T-helper 17 cell (primary cell): Measurements from ENCODE around the gene SNCAIP. TPM values are rescaled to one million over a fixed set of nuclear protein-coding genes. Genes with fewer than 3 reads are reported as not detected.

Experiments
- ATAC-seq: fragments of 150-1000 bp; cut with Tn5 transposase; 2 replicates; pipeline ENCODE4 v1.10.0; 2021; ENCODE audit warnings: mild to moderate bottlenecking, moderate library complexity
- DNase-seq, 3 donors: peaks; one replicate each; pipeline versions ENCODE4 v3.0.0 to v3.0.0-alpha.2; 2020 to 2021
- H3K9me3 ChIP-seq: one replicate; pipeline ENCODE4 v1.7.0; 2013; ENCODE audit warnings: low read length, mild to moderate bottlenecking; ENCODE audit not compliant: control insufficient read depth, poor library complexity, severe bottlenecking
- H3K27ac Mint-ChIP-seq: one replicate; pipeline ENCODE4 v1.8.0; 2022; ENCODE audit warnings: mild to moderate bottlenecking, moderate library complexity, mixed read lengths
- H3K27me3 Mint-ChIP-seq: one replicate; pipeline ENCODE4 v1.8.0; 2022; ENCODE audit warnings: mixed read lengths
- H3K36me3 Mint-ChIP-seq: one replicate; pipeline ENCODE4 v1.8.0; 2022; ENCODE audit warnings: low read depth, mixed read lengths
- H3K4me1 Mint-ChIP-seq: one replicate; pipeline ENCODE4 v1.8.0; 2022; ENCODE audit warnings: mild to moderate bottlenecking, mixed read lengths
- H3K4me3 Mint-ChIP-seq: one replicate; pipeline ENCODE4 v1.8.0; 2022; ENCODE audit warnings: mild to moderate bottlenecking, moderate library complexity, mixed read lengths
- total RNA-seq, 4 donors: library from RNA in 2 of 4; stranded (reverse) in 2 of 4; gene quantifications; one replicate each; pipeline ENCODE4 v1.2.3 and lab custom pipeline; 2022 to 2026

SNCAIP gene
- total RNA-seq, 2 donors from 2014 or later: not detected

GRCh38 chr5:122435234-122435633, 123.2 kb downstream of the SNCAIP start:
- no peak for ATAC-seq
- no peak overlapping the region for H3K4me3 Mint-ChIP-seq
- no peaks in the 10 kb centered on the region for H3K36me3 Mint-ChIP-seq
- peaks cover 7% of the 10 kb centered on the region for H3K27me3 Mint-ChIP-seq
- no peaks in the 10 kb centered on the region for H3K4me1 Mint-ChIP-seq
- DNase-seq: no peak
- no peak overlapping the region for H3K27ac Mint-ChIP-seq
- H3K9me3 ChIP-seq: no peaks in the 10 kb centered on the region

GRCh38 chr5:122435761-122436160, 123.7 kb downstream of the SNCAIP start:
- Mint-ChIP-seq H3K27ac (no peak overlapping the region), H3K27me3 (peaks cover 7% of the 10 kb centered on the region), H3K36me3 (no peaks in the 10 kb centered on the region), H3K4me3 (no peak overlapping the region), H3K4me1 (no peaks in the 10 kb centered on the region)
- no peaks in the 10 kb centered on the region for H3K9me3 ChIP-seq
- DNase-seq: no peak
- ATAC-seq: no peak

GRCh38 chr5:122436615-122437014, 124.6 kb downstream of the SNCAIP start:
- Mint-ChIP-seq H3K4me3 (no peak overlapping the region), H3K4me1 (no peaks in the 10 kb centered on the region), H3K27me3 (peaks cover 7% of the 10 kb centered on the region), H3K27ac (no peak overlapping the region), H3K36me3 (no peaks in the 10 kb centered on the region)
- no peaks in the 10 kb centered on the region for H3K9me3 ChIP-seq
- DNase-seq (no peak), ATAC-seq (no peak)

- no peaks in the 10 kb centered on the region for H3K9me3 ChIP-seq
- H3K36me3 Mint-ChIP-seq: no peaks in the 10 kb centered on the region
- H3K4me3 Mint-ChIP-seq: no peak overlapping the region
- H3K4me1 Mint-ChIP-seq: no peaks in the 10 kb centered on the region
- DNase-seq (no peak), ATAC-seq (no peak)
- H3K27ac Mint-ChIP-seq: no peak overlapping the region
- H3K27me3 Mint-ChIP-seq: no peaks in the 10 kb centered on the region
These were observed 127.6 kb downstream of the SNCAIP start for GRCh38 chr5:122439645-122440044.

GRCh38 chr5:122442938-122443337, 130.9 kb downstream of the SNCAIP start:
- Mint-ChIP-seq H3K27me3 (no peaks in the 10 kb centered on the region), H3K36me3 (no peaks in the 10 kb centered on the region), H3K4me3 (no peak overlapping the region), H3K27ac (no peak overlapping the region), H3K4me1 (no peaks in the 10 kb centered on the region)
- no peak for ATAC-seq
- no peak for DNase-seq
- no peaks in the 10 kb centered on the region for H3K9me3 ChIP-seq

DNA sequence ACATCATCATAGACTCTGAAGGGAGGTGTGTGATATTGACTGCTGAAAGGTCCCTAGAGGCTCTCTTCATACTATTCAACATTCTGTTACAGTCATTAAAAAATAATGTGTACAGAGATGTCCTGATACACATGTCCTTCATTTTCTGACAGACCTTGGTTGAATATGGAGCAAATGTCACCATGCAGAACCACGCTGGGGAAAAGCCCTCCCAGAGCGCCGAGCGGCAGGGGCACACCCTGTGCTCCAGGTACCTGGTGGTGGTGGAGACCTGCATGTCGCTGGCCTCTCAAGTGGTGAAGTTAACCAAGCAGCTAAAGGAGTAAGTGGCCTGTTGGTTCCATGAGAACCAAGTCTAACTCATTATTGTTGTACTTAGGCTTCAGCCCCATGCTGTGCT, 132.4 kb downstream of the SNCAIP start:
- H3K27ac Mint-ChIP-seq: no peak overlapping the region
- DNase-seq (no peak), ATAC-seq (no peak)
- no peaks in the 10 kb centered on the region for H3K36me3 Mint-ChIP-seq
- no peaks in the 10 kb centered on the region for H3K9me3 ChIP-seq
- no peak overlapping the region for H3K4me3 Mint-ChIP-seq
- no peaks in the 10 kb centered on the region for H3K27me3 Mint-ChIP-seq
- no peaks in the 10 kb centered on the region for H3K4me1 Mint-ChIP-seq

DNA sequence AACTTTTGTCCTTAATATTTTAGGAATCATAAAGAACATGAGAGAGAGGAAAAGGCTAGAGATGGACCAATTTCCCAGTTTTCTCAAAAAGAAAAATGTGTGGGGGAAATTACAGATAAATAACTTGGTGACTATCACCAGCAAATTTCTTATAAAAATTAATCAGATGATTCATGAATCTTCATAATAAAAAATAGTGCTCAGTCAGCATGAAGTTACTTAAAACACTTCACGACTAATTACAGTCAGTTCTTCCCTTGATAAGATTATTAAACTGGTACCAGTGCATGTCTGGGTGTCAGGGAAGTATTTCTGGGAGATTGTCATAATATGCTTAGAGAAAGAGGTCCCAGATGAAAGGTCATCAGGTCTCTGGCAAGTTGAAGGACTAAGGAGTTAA, 133.0 kb downstream of the SNCAIP start:
- no peak overlapping the region for H3K27ac Mint-ChIP-seq
- H3K36me3 Mint-ChIP-seq: no peaks in the 10 kb centered on the region
- DNase-seq: no peak
- no peaks in the 10 kb centered on the region for H3K4me1 Mint-ChIP-seq
- no peaks in the 10 kb centered on the region for H3K27me3 Mint-ChIP-seq
- ATAC-seq: no peak
- no peaks in the 10 kb centered on the region for H3K9me3 ChIP-seq
- H3K4me3 Mint-ChIP-seq: no peak overlapping the region

GRCh38 chr5:122447072-122447471, 135.0 kb downstream of the SNCAIP start:
- DNase-seq (no peak), ATAC-seq (no peak)
- no peaks in the 10 kb centered on the region for H3K36me3 Mint-ChIP-seq
- no peaks in the 10 kb centered on the region for H3K4me1 Mint-ChIP-seq
- no peak overlapping the region for H3K4me3 Mint-ChIP-seq
- H3K9me3 ChIP-seq: no peaks in the 10 kb centered on the region
- no peak overlapping the region for H3K27ac Mint-ChIP-seq
- H3K27me3 Mint-ChIP-seq: no peaks in the 10 kb centered on the region

DNA sequence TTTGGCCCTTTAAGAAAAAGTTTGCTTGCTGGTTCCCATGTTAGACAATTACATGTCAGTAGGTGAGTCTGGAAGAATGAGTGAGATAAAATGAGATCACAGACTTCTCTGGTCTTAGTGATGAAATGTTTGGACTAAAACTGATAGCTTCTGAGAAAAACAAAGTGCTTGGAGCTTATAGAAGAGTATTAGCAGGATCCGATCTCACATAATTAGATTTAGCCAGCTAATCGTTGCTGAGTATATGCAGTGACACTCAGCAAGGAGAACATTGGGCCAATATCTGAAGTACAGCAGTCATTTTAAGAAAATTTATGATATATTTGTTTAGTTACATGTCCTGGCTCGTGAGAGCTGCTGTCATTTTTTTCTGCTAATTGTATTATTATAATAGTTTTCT, 135.8 kb downstream of the SNCAIP start:
- no peak overlapping the region for H3K4me3 Mint-ChIP-seq
- no peak for DNase-seq
- no peaks in the 10 kb centered on the region for H3K27me3 Mint-ChIP-seq
- ATAC-seq: no peak
- H3K36me3 Mint-ChIP-seq: no peaks in the 10 kb centered on the region
- H3K27ac Mint-ChIP-seq: no peak overlapping the region
- H3K9me3 ChIP-seq: no peaks in the 10 kb centered on the region
- H3K4me1 Mint-ChIP-seq: no peaks in the 10 kb centered on the region

GRCh38 chr5:122454541-122454940, 142.5 kb downstream of the SNCAIP start:
- Mint-ChIP-seq H3K36me3 (no peaks in the 10 kb centered on the region), H3K4me3 (no peak overlapping the region)
- ATAC-seq: no peak

DNA sequence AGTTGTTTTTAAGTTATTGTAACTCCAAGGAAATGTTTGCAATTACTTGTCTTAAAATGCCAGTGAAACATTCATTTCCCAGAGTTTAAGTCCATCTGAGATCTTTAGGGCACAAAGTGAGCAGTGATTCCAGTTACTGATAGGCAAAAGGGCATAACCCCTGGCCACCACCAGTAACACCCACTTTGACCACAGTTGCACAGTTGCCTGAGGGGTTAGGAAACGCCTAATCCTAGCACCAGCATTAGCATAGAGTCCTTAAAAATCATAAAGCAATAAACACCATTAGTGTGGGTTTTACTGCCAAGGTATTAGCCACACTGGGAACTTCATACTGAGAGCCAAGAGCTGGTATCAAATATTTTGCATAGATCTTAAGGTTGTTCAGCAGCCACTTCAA, 143.9 kb downstream of the SNCAIP start:
- ATAC-seq: no peak
- peaks cover under 1% of the 10 kb centered on the region for H3K27me3 Mint-ChIP-seq
- DNase-seq: no peak
- H3K9me3 ChIP-seq: no peaks in the 10 kb centered on the region
- no peak overlapping the region for H3K4me3 Mint-ChIP-seq
- H3K36me3 Mint-ChIP-seq: no peaks in the 10 kb centered on the region
- H3K27ac Mint-ChIP-seq: no peak overlapping the region
- H3K4me1 Mint-ChIP-seq: no peaks in the 10 kb centered on the region

More at GRCh38 chr5:122454541-122454940, 142.5 kb downstream of the SNCAIP start:
- Mint-ChIP-seq H3K27ac (no peak overlapping the region), H3K4me1 (no peaks in the 10 kb centered on the region), H3K27me3 (no peaks in the 10 kb centered on the region)
- no peaks in the 10 kb centered on the region for H3K9me3 ChIP-seq
- DNase-seq: no peak

DNA sequence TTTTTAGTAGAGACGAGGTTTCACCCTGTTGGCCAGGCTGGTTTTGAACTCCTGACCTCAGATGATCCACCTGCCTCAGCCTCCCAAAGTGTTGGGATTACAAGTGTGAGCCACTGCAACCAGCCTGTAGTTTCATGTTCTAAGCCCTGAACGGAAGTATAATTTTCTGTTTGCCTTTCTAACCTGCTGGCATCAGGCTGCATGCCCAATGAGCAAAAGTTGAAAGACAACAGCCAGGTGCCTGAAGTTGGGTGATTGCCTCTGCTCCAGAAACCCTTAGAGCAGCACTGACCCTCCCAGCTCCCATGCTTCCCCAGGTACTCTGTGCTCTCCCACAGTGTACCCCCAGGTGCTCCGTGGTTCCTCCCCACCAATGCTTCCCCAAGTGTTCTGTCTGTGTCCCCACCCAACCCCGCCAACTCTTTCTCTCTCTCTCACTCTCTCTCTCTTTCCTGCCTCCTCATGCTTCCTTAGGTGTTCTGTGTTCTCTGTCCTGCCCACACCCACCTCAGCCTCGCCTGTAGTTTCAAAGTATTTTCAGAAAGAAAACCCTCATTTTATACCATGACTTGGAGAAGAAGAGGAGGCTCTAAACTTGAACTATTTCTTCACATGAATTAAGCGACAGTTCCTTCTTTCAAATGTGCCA, 145.3 kb downstream of the SNCAIP start:
- Mint-ChIP-seq H3K4me3 (no peak overlapping the region), H3K27me3 (peaks cover 6% of the 10 kb centered on the region), H3K27ac (no peak overlapping the region), H3K4me1 (peaks cover 3% of the 10 kb centered on the region), H3K36me3 (no peaks in the 10 kb centered on the region)
- ATAC-seq (no peak), DNase-seq (no peak)
- H3K9me3 ChIP-seq: no peaks in the 10 kb centered on the region

- ATAC-seq: no peak
- Mint-ChIP-seq H3K36me3 (no peaks in the 10 kb centered on the region), H3K4me1 (peaks cover 3% of the 10 kb centered on the region)
These were observed 146.3 kb downstream of the SNCAIP start for GRCh38 chr5:122458278-122458872.

GRCh38 chr5:122462486-122462885, 150.4 kb downstream of the SNCAIP start:
- Mint-ChIP-seq H3K4me1 (peaks cover 5% of the 10 kb centered on the region), H3K27ac (no peak overlapping the region), H3K36me3 (no peaks in the 10 kb centered on the region), H3K27me3 (peaks cover 13% of the 10 kb centered on the region), H3K4me3 (no peak overlapping the region)
- no peaks in the 10 kb centered on the region for H3K9me3 ChIP-seq
- no peak for DNase-seq
- ATAC-seq: no peak

More at GRCh38 chr5:122458278-122458872, 146.3 kb downstream of the SNCAIP start:
- Mint-ChIP-seq H3K4me3 (no peak overlapping the region), H3K27ac (no peak overlapping the region), H3K27me3 (peaks cover 6% of the 10 kb centered on the region)
- no peaks in the 10 kb centered on the region for H3K9me3 ChIP-seq
- DNase-seq: no peak
